Measurements from ENCODE around the gene ELAVL1. TPM values are rescaled to one million over a fixed set of nuclear protein-coding genes. Genes with fewer than 3 reads are reported as not detected.

The ELAVL1 gene
- total RNA-seq, 1 donor from 2014 or later = 107 TPM

DNA sequence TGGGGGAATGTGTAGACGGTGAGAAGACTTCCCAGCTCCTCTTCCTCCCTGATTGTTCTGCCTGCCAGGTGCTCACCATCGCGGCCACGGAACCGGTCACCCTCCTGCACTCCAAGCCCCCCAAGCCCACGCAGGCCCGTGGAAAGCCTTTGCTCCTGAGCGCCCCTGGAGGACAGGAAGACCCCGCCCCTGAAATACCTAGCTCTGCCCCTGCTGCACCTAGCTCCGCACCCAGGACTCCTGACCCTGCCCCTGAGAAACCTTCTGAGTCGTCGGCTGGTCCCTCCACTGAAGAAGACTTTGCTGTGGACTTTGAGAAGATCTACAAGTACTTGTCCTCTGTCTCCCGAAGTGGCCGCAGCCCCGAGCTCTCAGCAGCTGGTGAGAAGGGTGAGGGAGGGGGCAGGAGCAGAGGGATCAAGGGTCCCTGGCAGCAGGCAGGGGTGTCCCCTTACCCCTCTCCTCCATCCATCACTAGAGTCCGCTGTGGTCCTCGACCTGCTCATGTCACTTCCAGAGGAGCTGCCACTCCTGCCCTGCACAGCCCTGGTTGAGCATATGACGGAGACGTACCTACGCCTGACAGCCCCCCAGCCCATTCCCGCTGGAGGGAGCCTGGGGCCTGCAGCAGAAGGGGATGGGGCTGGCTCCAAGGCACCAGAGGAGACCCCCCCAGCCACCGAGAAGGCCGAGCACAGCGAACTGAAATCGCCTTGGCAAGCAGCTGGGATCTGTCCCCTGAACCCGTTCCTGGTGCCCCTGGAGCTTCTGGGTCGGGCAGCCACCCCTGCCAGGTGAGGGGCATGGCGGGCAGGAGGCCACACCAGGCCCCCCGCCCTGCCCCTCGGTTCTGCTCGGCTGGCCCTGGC, 83.2 kb downstream of the ELAVL1 start:
- DNase-seq (ENCODE audit: low read depth) (no peak), FAIRE-seq (no peak)
- H3K4me3 Mint-ChIP-seq (ENCODE audit: unreplicated experiment) = peak overlapping the region; percentile 75
- H3K36me3 ChIP-seq (ENCODE audit: insufficient read depth, low read length) = peaks cover 3% of the 10 kb centered on the region
- H3K4me1 Mint-ChIP-seq (ENCODE audit: low read depth, unreplicated experiment) = peaks cover 8% of the 10 kb centered on the region
- no peak overlapping the region for H3K4me3 ChIP-seq (ENCODE audit: insufficient read depth, low read depth, low read length)
- H3K9me3 Mint-ChIP-seq (ENCODE audit: unreplicated experiment) = no peaks in the 10 kb centered on the region
- no peak overlapping the region for H3K27ac Mint-ChIP-seq (ENCODE audit: unreplicated experiment)
- peak overlapping the region; percentile 99 for H3K4me2 ChIP-seq (ENCODE audit: low read length)
- H3K9me3 ChIP-seq (ENCODE audit: insufficient read depth, low read depth, low read length) = no peaks in the 10 kb centered on the region
- TF ChIP-seq, protein P1, sequence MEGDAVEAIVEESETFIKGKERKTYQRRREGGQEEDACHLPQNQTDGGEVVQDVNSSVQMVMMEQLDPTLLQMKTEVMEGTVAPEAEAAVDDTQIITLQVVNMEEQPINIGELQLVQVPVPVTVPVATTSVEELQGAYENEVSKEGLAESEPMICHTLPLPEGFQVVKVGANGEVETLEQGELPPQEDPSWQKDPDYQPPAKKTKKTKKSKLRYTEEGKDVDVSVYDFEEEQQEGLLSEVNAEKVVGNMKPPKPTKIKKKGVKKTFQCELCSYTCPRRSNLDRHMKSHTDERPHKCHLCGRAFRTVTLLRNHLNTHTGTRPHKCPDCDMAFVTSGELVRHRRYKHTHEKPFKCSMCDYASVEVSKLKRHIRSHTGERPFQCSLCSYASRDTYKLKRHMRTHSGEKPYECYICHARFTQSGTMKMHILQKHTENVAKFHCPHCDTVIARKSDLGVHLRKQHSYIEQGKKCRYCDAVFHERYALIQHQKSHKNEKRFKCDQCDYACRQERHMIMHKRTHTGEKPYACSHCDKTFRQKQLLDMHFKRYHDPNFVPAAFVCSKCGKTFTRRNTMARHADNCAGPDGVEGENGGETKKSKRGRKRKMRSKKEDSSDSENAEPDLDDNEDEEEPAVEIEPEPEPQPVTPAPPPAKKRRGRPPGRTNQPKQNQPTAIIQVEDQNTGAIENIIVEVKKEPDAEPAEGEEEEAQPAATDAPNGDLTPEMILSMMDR (IDR thresholded peaks at IDR 0.05; ENCODE audit: insufficient read depth, low read depth, low read length) = no peak
- TF ChIP-seq EZH2 (IDR thresholded peaks at IDR 0.05; ENCODE audit: insufficient read depth, low read length) = no peak
- H3K27me3 ChIP-seq (ENCODE audit: insufficient read depth, low read length) = peaks cover 7% of the 10 kb centered on the region
- peaks cover 24% of the 10 kb centered on the region for H3K4me1 ChIP-seq (ENCODE audit: insufficient read depth, low read length)
- H3K79me2 ChIP-seq (ENCODE audit: insufficient read depth, low read length) = peaks cover 6% of the 10 kb centered on the region
- peaks cover 17% of the 10 kb centered on the region for H4K20me1 ChIP-seq (ENCODE audit: insufficient read depth, low read length)
- no peak overlapping the region for H3K27ac ChIP-seq (ENCODE audit: low read depth, low read length)
- peak overlapping the region; percentile 84 for H3K9ac ChIP-seq (ENCODE audit: low read length)
- H3K27me3 Mint-ChIP-seq (ENCODE audit: low read depth, unreplicated experiment) = no peaks in the 10 kb centered on the region
- no peak overlapping the region for H2AFZ ChIP-seq (ENCODE audit: low read depth, low read length)
- peaks cover 2% of the 10 kb centered on the region for H3K36me3 Mint-ChIP-seq (ENCODE audit: low read depth, unreplicated experiment)

DNA sequence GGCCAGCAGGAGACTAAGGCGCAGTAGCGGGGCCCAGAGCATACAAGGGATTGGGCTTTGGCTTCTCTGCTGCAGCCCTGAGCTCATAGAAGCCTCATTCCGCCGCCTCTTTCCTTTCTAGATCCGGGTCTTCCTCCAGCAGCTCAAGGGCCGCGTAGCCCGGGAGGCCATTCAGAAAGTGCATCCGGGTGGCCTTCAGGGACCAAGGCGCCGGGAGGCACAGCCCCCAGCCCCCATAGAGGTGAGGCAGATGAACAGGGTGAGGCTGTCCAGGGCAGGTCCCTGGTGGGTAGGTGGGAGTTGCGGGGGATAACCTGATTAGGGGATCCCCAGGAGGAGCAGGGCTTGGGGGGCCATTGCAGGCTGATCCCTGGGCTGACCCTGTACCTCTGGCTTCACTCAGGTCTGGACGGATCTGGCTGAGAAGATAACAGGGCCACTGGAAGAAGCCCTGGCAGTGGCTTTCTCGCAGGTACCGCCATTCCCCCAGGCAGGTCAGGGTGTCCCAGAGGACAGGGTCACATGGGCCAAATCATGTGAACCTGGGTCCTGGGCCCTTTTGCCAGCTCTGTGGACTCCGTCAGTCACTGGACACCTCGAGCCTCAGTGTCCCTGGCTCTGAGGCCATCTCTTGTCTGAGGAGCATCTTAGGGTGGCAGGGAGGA, 84.0 kb downstream of the ELAVL1 start:
- peaks cover 17% of the 10 kb centered on the region for H4K20me1 ChIP-seq (ENCODE audit: insufficient read depth, low read length)
- H3K27me3 Mint-ChIP-seq (ENCODE audit: low read depth, unreplicated experiment) = peaks cover 3% of the 10 kb centered on the region
- H3K9me3 Mint-ChIP-seq (ENCODE audit: unreplicated experiment) = no peaks in the 10 kb centered on the region
- peaks cover 3% of the 10 kb centered on the region for H3K36me3 ChIP-seq (ENCODE audit: insufficient read depth, low read length)
- H3K4me1 Mint-ChIP-seq (ENCODE audit: low read depth, unreplicated experiment) = peaks cover 7% of the 10 kb centered on the region
- H3K27ac Mint-ChIP-seq (ENCODE audit: unreplicated experiment) = peak overlapping the region; percentile 26
- no peaks in the 10 kb centered on the region for H3K9me3 ChIP-seq (ENCODE audit: insufficient read depth, low read depth, low read length)
- H3K4me3 ChIP-seq (ENCODE audit: insufficient read depth, low read depth, low read length) = peak overlapping the region; percentile 69
- peak overlapping the region; percentile 82 for H3K4me3 Mint-ChIP-seq (ENCODE audit: unreplicated experiment)
- peak overlapping the region; percentile 81 for H2AFZ ChIP-seq (ENCODE audit: low read depth, low read length)
- H3K9ac ChIP-seq (ENCODE audit: low read length) = peak overlapping the region; percentile 84
- H3K27me3 ChIP-seq (ENCODE audit: insufficient read depth, low read length) = peaks cover 13% of the 10 kb centered on the region
- H3K36me3 Mint-ChIP-seq (ENCODE audit: low read depth, unreplicated experiment) = peaks cover under 1% of the 10 kb centered on the region
- TF ChIP-seq, protein P1 (IDR thresholded peaks at IDR 0.05; ENCODE audit: insufficient read depth, low read depth, low read length) = no peak
- TF ChIP-seq EZH2 (IDR thresholded peaks at IDR 0.05; ENCODE audit: insufficient read depth, low read length) = no peak
- H3K4me1 ChIP-seq (ENCODE audit: insufficient read depth, low read length) = peaks cover 28% of the 10 kb centered on the region
- H3K27ac ChIP-seq (ENCODE audit: low read depth, low read length) = peak overlapping the region; percentile 83
- H3K4me2 ChIP-seq (ENCODE audit: low read length) = peak overlapping the region; percentile 99
- FAIRE-seq = no peak
- DNase-seq (ENCODE audit: low read depth) = no peak
- H3K79me2 ChIP-seq (ENCODE audit: insufficient read depth, low read length) = peaks cover 6% of the 10 kb centered on the region
